Fibroblast of skin of abdomen (primary cell): Measurements from ENCODE around the gene FAM83G.
"Not testable (repeated sequence)": the region's sequence is repeated elsewhere in the genome, so short reads cannot be mapped to it uniquely, and the experiment has no call there.

Source experiments
- DNase-seq: peaks from one replicate; pipeline ENCODE4 v3.0.0-alpha.2; 2013

FAM83G gene

GRCh38 chr17:18950944-18951905 is 53.3 kb downstream of the FAM83G start:
- DNase-seq = no peak

GRCh38 chr17:18950346-18950745 is 54.2 kb downstream of the FAM83G start:
- no peak for DNase-seq

GRCh38 chr17:18949566-18949965 is 55.0 kb downstream of the FAM83G start:
- DNase-seq = no peak

- DNase-seq = no peak
Observed at GRCh38 chr17:18948476-18949006, 56.0 kb downstream of the FAM83G start.

- DNase-seq = no peak
Observed at GRCh38 chr17:18947866-18948265, 56.7 kb downstream of the FAM83G start.

- no peak for DNase-seq
Observed at GRCh38 chr17:18946536-18946935, 58.0 kb downstream of the FAM83G start.

GRCh38 chr17:18944646-18945045 is 59.9 kb downstream of the FAM83G start:
- DNase-seq = no peak

GRCh38 chr17:18938692-18939023 is 65.9 kb downstream of the FAM83G start:
- DNase-seq = no peak

- DNase-seq = no peak
Observed at GRCh38 chr17:18937981-18938691, 66.4 kb downstream of the FAM83G start.

- no peak for DNase-seq
Observed at GRCh38 chr17:18933102-18934058, 71.2 kb downstream of the FAM83G start.

GRCh38 chr17:18932360-18933055 is 72.1 kb downstream of the FAM83G start:
- DNase-seq = no peak

GRCh38 chr17:18928628-18929125 is 75.9 kb downstream of the FAM83G start:
- DNase-seq = no peak

- no peak for DNase-seq
Observed at GRCh38 chr17:18925187-18925586, 79.4 kb downstream of the FAM83G start.

- DNase-seq = not testable (repeated sequence)
Observed at GRCh38 chr17:18922596-18922995, 82.0 kb downstream of the FAM83G start.

- peak; percentile 53 for DNase-seq
Observed at GRCh38 chr17:18921912-18922451, 82.6 kb downstream of the FAM83G start.

GRCh38 chr17:18921485-18921884 is 83.1 kb downstream of the FAM83G start:
- no peak for DNase-seq

GRCh38 chr17:18920911-18921441 is 83.6 kb downstream of the FAM83G start:
- peak; percentile 6 for DNase-seq

- no peak for DNase-seq
Observed at GRCh38 chr17:18919963-18920362, 84.6 kb downstream of the FAM83G start.
